GM23338 (cell line): ENCODE data around the gene PTPRH. TPM values are rescaled to one million over a fixed set of nuclear protein-coding genes. Genes with fewer than 3 reads are reported as not detected.

Experiments used
- ATAC-seq: fragments of 200-7000 bp; cut with Tn5 transposase; 3 replicates; pipeline ENCODE4 v1.9.1; 2020
- DNase-seq: peaks from one replicate; pipeline ENCODE4 v3.0.0-alpha.2; 2015; ENCODE audit warnings: low spot score
- H2AFZ ChIP-seq: fragments of 200-600 bp; sonication (generic); 2 replicates; pipeline ENCODE4 v1.8.0; 2016; ENCODE audit warnings: antibody characterized with exemption, mild to moderate bottlenecking, moderate library complexity
- H3F3A ChIP-seq: fragments of 200-600 bp; sonication (generic); replicated peaks from 2 replicates; pipeline ENCODE4 v1.8.0; 2017; ENCODE audit warnings: antibody characterized with exemption, mixed run types, low read depth
- H3K27ac ChIP-seq: fragments of 200-600 bp; sonication (generic); 2 replicates; pipeline ENCODE4 v1.6.1; 2016; ENCODE audit warnings: low read depth
- H3K27me3 ChIP-seq: fragments of 200-600 bp; sonication (generic); 2 replicates; pipeline ENCODE4 v1.8.0; 2016; ENCODE audit warnings: mild to moderate bottlenecking, mixed run types, moderate library complexity; ENCODE audit not compliant: insufficient read depth
- H3K36me3 ChIP-seq: fragments of 200-600 bp; sonication (generic); 2 replicates; pipeline ENCODE4 v1.8.0; 2016; ENCODE audit warnings: mild to moderate bottlenecking; ENCODE audit not compliant: insufficient read depth
- H3K4me1 ChIP-seq: fragments of 200-600 bp; sonication (generic); 2 replicates; pipeline ENCODE4 v1.8.0; 2016; ENCODE audit warnings: mild to moderate bottlenecking, moderate library complexity; ENCODE audit not compliant: insufficient read depth
- H3K4me2 ChIP-seq: fragments of 200-600 bp; sonication (generic); 2 replicates; pipeline ENCODE4 v1.7.1; 2017; ENCODE audit warnings: mixed run types
- H3K4me3 ChIP-seq: fragments of 200-600 bp; sonication (generic); 2 replicates; pipeline ENCODE4 v1.6.1; 2016; ENCODE audit warnings: mixed run types
- H3K79me2 ChIP-seq: fragments of 200-600 bp; sonication (generic); replicated peaks from 2 replicates; pipeline ENCODE4 v1.8.0; 2017; ENCODE audit warnings: mild to moderate bottlenecking; ENCODE audit not compliant: insufficient read depth
- H3K9me2 ChIP-seq: fragments of 200-600 bp; sonication (generic); 2 replicates; pipeline ENCODE4 v1.8.0; 2017; ENCODE audit not compliant: insufficient read depth
- H4K20me1 ChIP-seq: fragments of 200-600 bp; sonication (generic); replicated peaks from 2 replicates; pipeline ENCODE4 v1.8.0; 2017; ENCODE audit warnings: mild to moderate bottlenecking; ENCODE audit not compliant: insufficient read depth
- H3K27ac Mint-ChIP-seq: 2 replicates; pipeline ENCODE4 v1.8.0; 2020; ENCODE audit warnings: inconsistent platforms, mild to moderate bottlenecking, moderate library complexity, mixed read lengths
- H3K27me3 Mint-ChIP-seq: 3 replicates; pipeline ENCODE4 v1.8.0; 2022; ENCODE audit warnings: low read depth, mild to moderate bottlenecking, moderate library complexity, mixed read lengths, inconsistent platforms; ENCODE audit not compliant: insufficient read depth, poor library complexity
- H3K36me3 Mint-ChIP-seq: 3 replicates; pipeline ENCODE4 v1.8.0; 2021; ENCODE audit warnings: low read depth, mild to moderate bottlenecking, inconsistent platforms, moderate library complexity, mixed read lengths
- H3K4me1 Mint-ChIP-seq: 3 replicates; pipeline ENCODE4 v1.8.0; 2020; ENCODE audit warnings: mild to moderate bottlenecking, inconsistent platforms, mixed read lengths
- H3K4me3 Mint-ChIP-seq: 3 replicates; pipeline ENCODE4 v1.8.0; 2021; ENCODE audit warnings: moderate library complexity, mild to moderate bottlenecking, inconsistent platforms, mixed read lengths
- H3K9me3 Mint-ChIP-seq: 3 replicates; pipeline ENCODE4 v1.8.0; 2020; ENCODE audit warnings: moderate library complexity, mild to moderate bottlenecking, inconsistent platforms, mixed read lengths
- CREB1 ChIP-seq: fragments of 250-450 bp; sonication (Bioruptor Pico); IDR thresholded peaks from 2 replicates; pipeline ENCODE4 v1.5.0; 2020; ENCODE audit warnings: low read depth, mild to moderate bottlenecking, moderate library complexity
- CTCF ChIP-seq, 2 experiments: fragments of 200-600 bp in 1 of 2; sonication (generic) in 1 of 2; conservative IDR thresholded peaks; 2 replicates each; pipeline versions ENCODE4 v1.5.1 to v1.6.1; 2016 to 2017; ENCODE audit warnings: antibody characterized with exemption in 2 of 2, low read depth in 2 of 2, mild to moderate bottlenecking in 2 of 2, moderate library complexity in 1 of 2
- ETS1 ChIP-seq: IDR thresholded peaks from 2 replicates; pipeline ENCODE4 v1.6.1; 2016; ENCODE audit warnings: antibody characterized with exemption
- EZH2 ChIP-seq: fragments of 200-600 bp; sonication (generic); IDR thresholded peaks from one replicate; pipeline ENCODE4 v1.8.0; 2017; ENCODE audit warnings: antibody characterized with exemption, mild to moderate bottlenecking, low read depth; ENCODE audit not compliant: unreplicated experiment
- EZH2phosphoT487 ChIP-seq: fragments of 200-600 bp; sonication (generic); IDR thresholded peaks from one replicate; pipeline ENCODE4 v1.8.1; 2018; ENCODE audit warnings: antibody characterized with exemption; ENCODE audit not compliant: unreplicated experiment
- JUNB ChIP-seq: IDR thresholded peaks from one replicate; pipeline ENCODE4 v1.6.1; 2016; ENCODE audit warnings: antibody characterized with exemption; ENCODE audit not compliant: unreplicated experiment
- NANOG ChIP-seq: IDR thresholded peaks from 2 replicates; pipeline ENCODE4 v1.6.1; 2016; ENCODE audit warnings: antibody characterized with exemption, borderline replicate concordance
- POLR2AphosphoS5 ChIP-seq: IDR thresholded peaks from 2 replicates; pipeline ENCODE4 v1.6.1; 2016; ENCODE audit warnings: antibody characterized with exemption, low read depth
- REST ChIP-seq: IDR thresholded peaks from one replicate; pipeline ENCODE4 v1.6.1; 2018; ENCODE audit warnings: antibody characterized with exemption; ENCODE audit not compliant: unreplicated experiment
- STAT1 ChIP-seq: IDR thresholded peaks from one replicate; pipeline ENCODE4 v1.6.1; 2016; ENCODE audit warnings: antibody characterized with exemption; ENCODE audit not compliant: unreplicated experiment
- ZNF114 ChIP-seq: fragments of 250-450 bp; sonication (Bioruptor Pico); IDR thresholded peaks from 2 replicates; pipeline ENCODE4 v1.5.0; 2020; ENCODE audit warnings: mild to moderate bottlenecking, moderate library complexity
- ZNF331 ChIP-seq: fragments of 250-450 bp; sonication (Bioruptor Pico); IDR thresholded peaks from 2 replicates; pipeline ENCODE4 v1.5.0; 2020; ENCODE audit warnings: low read depth, mild to moderate bottlenecking, moderate library complexity
- ZNF462 ChIP-seq: fragments of 250-450 bp; sonication (Bioruptor Pico); IDR thresholded peaks from 2 replicates; pipeline ENCODE4 v1.5.0; 2020; ENCODE audit warnings: mild to moderate bottlenecking, moderate library complexity
- polyA plus RNA-seq: library from polyadenylated mRNA; unstranded; fragments of >200 nt; fragmentation: Nextera tagmentation; extraction: Ambion mirVana; gene quantifications from 2 replicates; pipeline ENCODE4 v1.2.1, GENCODE V29; 2016
- total RNA-seq: library from RNA; depleted of rRNA; stranded (reverse); fragments of >200 nt; shearing (Covaris generic); gene quantifications from 2 replicates; pipeline ENCODE4 v1.2.3, GENCODE V29; 2014

Gene PTPRH
- total and polyA plus RNA-seq, 2 experiments from 2014 or later = 0.16 to 2.1 TPM

- Mint-ChIP-seq H3K27ac (no peak overlapping the region), H3K27me3 (peaks cover 14% of the 10 kb centered on the region), H3K4me3 (peak overlapping the region; percentile 80; the same call in 2 of the 3 replicates), H3K36me3 (peaks cover 4% of the 10 kb centered on the region; the same call in 2 of the 3 replicates), H3K9me3 (no peaks in the 10 kb centered on the region; the same call in 2 of the 3 replicates), H3K4me1 (peaks cover 56% of the 10 kb centered on the region)
- H3K4me2 ChIP-seq = peak overlapping the region; percentile 98
- H2AFZ ChIP-seq = no peak overlapping the region
- ATAC-seq (no peak; the same call in 2 of the 3 replicates), DNase-seq (no peak)
- peaks cover 47% of the 10 kb centered on the region for H3K79me2 ChIP-seq
- H3F3A ChIP-seq = peaks cover 23% of the 10 kb centered on the region
- no peak for TF ChIP-seq CTCF (conservative IDR thresholded peaks at IDR 0.05; ENCODE audit: low read depth in 2 of 2)
- no peak for TF ChIP-seq ZNF331
- no peak for TF ChIP-seq EZH2
- TF ChIP-seq ETS1 = no peak
- TF ChIP-seq CREB1 (CRISPR knock-in tag) = no peak
- no peak for TF ChIP-seq JUNB
- no peak for TF ChIP-seq REST
- no peak for TF ChIP-seq POLR2AphosphoS5
- no peak for TF ChIP-seq ZNF462 (CRISPR knock-in tag)
- no peak for TF ChIP-seq STAT1
- TF ChIP-seq ZNF114 (CRISPR knock-in tag) = no peak
- no peak for TF ChIP-seq EZH2phosphoT487
- TF ChIP-seq NANOG = no peak
- peak overlapping the region; percentile 90 for H3K4me3 ChIP-seq
- H3K4me1 ChIP-seq = peaks cover 27% of the 10 kb centered on the region
- peaks cover 44% of the 10 kb centered on the region for H4K20me1 ChIP-seq
- H3K36me3 ChIP-seq = no peaks in the 10 kb centered on the region
- H3K27me3 ChIP-seq = no peaks in the 10 kb centered on the region
- no peak overlapping the region for H3K27ac ChIP-seq
- 0 out of 2 replicates have a peak, but pooled peaks cover 4% of the 10 kb centered on the region for H3K9me2 ChIP-seq
These were observed 49.2 kb upstream of the PTPRH start for GRCh38 chr19:55258476-55258827.
